ENCODE data around the gene ZNF521.

- no peak for TF ChIP-seq CTCF (IDR thresholded peaks at IDR 0.05)
- TF ChIP-seq POLR2A (IDR thresholded peaks at IDR 0.05): no peak
These were observed 68.2 kb downstream of the ZNF521 start for GRCh38 chr18:25283781-25284180.
